Tibial nerve (tissue), 4 donors: ENCODE data around the gene NECTIN1.

Experiments used
- CTCF ChIP-seq, 5 experiments: fragments of 200-600 bp in 3 of 5; fragments of 450-650 bp in 2 of 5; sonication (generic) in 3 of 5; IDR thresholded peaks; one replicate each; pipeline ENCODE4 v1.5.1; 2016 to 2019; ENCODE audit warnings: antibody characterized with exemption in 5 of 5, mild to moderate bottlenecking in 3 of 5, moderate library complexity in 2 of 5
- EP300 ChIP-seq, 2 donors: sonication (generic); formaldehyde crosslinking; IDR thresholded peaks; one replicate each; pipeline ENCODE4 v1.6.1; 2017; ENCODE audit warnings: antibody characterized with exemption in 2 of 2, mild to moderate bottlenecking in 1 of 2

GRCh38 chr11:119723952-119724325 is 5.1 kb downstream of the NECTIN1 start:
- TF ChIP-seq CTCF (IDR thresholded peaks at IDR 0.05) (no peak), EP300 (IDR thresholded peaks at IDR 0.05) (no peak)
